Coronary artery (tissue), 2 donors: ENCODE results near the gene ZNF518A.
"Not testable (repeated sequence)": the region's sequence is repeated elsewhere in the genome, so short reads cannot be mapped to it uniquely, and the experiment has no call there.

Experiments used
- DNase-seq: peaks from one replicate; pipeline ENCODE4 v3.0.0-alpha.2; 2017; ENCODE audit warnings: low spot score
- H3K27ac ChIP-seq, 2 donors: fragments of 200-600 bp; sonication (generic); one replicate each; pipeline ENCODE4 v1.5.1; 2016 to 2019
- H3K4me3 ChIP-seq: fragments of 200-600 bp; sonication (generic); 2 replicates; pipeline ENCODE4 v1.5.1; 2016; ENCODE audit warnings: mild to moderate bottlenecking, moderate library complexity
- CTCF ChIP-seq: fragments of 200-600 bp; sonication (generic); IDR thresholded peaks from one replicate; pipeline ENCODE4 v1.5.1; 2019; ENCODE audit warnings: antibody characterized with exemption

The ZNF518A gene

GRCh38 chr10:96168546-96168945, 38.4 kb downstream of the ZNF518A start:
- DNase-seq, result no peak
- H3K27ac ChIP-seq, result no peak overlapping the region
- no peak for TF ChIP-seq CTCF
- no peak overlapping the region for H3K4me3 ChIP-seq

GRCh38 chr10:96170230-96170629, 40.1 kb downstream of the ZNF518A start:
- no peak for DNase-seq
- no peak for TF ChIP-seq CTCF
- H3K4me3 ChIP-seq, result no peak overlapping the region
- no peak overlapping the region for H3K27ac ChIP-seq

- H3K27ac ChIP-seq, result no peak overlapping the region
These were observed 42.6 kb downstream of the ZNF518A start for GRCh38 chr10:96172666-96173065.

GRCh38 chr10:96176985-96177384, 46.9 kb downstream of the ZNF518A start:
- H3K4me3 ChIP-seq, result no peak overlapping the region
- no peak for DNase-seq
- H3K27ac ChIP-seq, result no peak overlapping the region
- TF ChIP-seq CTCF, result no peak

More at GRCh38 chr10:96172666-96173065, 42.6 kb downstream of the ZNF518A start:
- no peak for DNase-seq
- no peak for TF ChIP-seq CTCF
- H3K4me3 ChIP-seq, result no peak overlapping the region

- no peak overlapping the region for H3K4me3 ChIP-seq
- no peak for TF ChIP-seq CTCF
- no peak overlapping the region for H3K27ac ChIP-seq
- DNase-seq, result no peak
These were observed 58.3 kb downstream of the ZNF518A start for GRCh38 chr10:96188421-96188820.

GRCh38 chr10:96188916-96189315, 58.8 kb downstream of the ZNF518A start:
- no peak for DNase-seq

GRCh38 chr10:96189505-96189904, 59.4 kb downstream of the ZNF518A start:
- not testable (repeated sequence) for H3K4me3 ChIP-seq, H3K27ac ChIP-seq, DNase-seq

More at GRCh38 chr10:96188916-96189315, 58.8 kb downstream of the ZNF518A start:
- no peak for TF ChIP-seq CTCF
- no peak overlapping the region for H3K4me3 ChIP-seq
- no peak overlapping the region for H3K27ac ChIP-seq

- Histone ChIP-seq H3K4me3 (no peak overlapping the region), H3K27ac (no peak overlapping the region)
- DNase-seq, result no peak
- no peak for TF ChIP-seq CTCF
These were observed 71.4 kb downstream of the ZNF518A start for GRCh38 chr10:96201525-96201924.
